Fibroblast of gingiva (primary cell): ENCODE measurements around the gene NEXMIF.
"Not testable (repeated sequence)": the region's sequence is repeated elsewhere in the genome, so short reads cannot be mapped to it uniquely, and the experiment has no call there.

Experiments
- DNase-seq: peaks from one replicate; pipeline ENCODE4 v3.0.0-alpha.2; 2011; ENCODE audit warnings: low read depth

NEXMIF gene

DNA sequence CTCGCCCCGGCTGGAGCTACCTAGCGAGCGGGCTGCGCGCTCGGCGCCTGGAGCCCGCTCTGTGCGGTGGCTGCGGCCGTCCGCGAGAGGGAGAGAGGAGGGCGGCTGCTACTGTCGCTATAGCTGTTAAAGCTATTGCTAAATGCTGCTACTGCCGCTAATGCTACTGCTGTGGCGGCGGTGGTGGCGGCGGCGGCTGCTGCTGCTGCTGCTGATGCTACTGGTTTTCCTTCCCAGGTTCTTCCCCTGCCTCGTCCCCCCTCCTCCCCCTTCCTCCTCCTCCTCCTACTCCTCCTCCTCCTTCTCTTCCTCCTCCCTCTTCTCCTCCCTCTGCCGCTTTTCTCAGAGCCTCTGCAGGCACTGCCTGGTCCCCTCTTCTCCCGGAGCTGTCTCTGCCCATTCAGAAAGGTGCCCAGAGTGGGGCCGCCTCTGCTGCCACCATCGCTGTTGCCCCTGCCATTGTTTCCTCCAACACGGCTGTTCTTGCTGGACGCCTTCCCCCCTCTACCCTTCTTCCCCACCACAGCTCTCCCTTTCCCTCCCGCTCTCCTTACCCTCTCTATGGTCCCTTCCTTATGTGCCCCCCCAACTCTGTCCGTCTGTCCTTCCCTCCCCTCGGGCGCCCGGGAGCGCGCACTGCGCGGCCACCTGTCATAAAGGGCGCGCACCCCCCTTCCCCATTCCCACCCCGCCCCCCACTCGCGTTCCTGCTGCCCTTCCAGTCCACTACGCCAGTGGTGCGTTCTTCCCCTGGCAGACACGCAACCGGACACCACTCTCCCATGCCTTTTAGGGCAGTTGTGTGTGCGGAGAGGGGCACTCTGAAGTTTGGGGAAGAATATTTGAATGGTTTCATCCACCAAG, at the start of gene NEXMIF:
NEXMIF (minus strand) TSS at position 228 of the 864 bp plus-strand sequence.
- no peak for DNase-seq

DNA sequence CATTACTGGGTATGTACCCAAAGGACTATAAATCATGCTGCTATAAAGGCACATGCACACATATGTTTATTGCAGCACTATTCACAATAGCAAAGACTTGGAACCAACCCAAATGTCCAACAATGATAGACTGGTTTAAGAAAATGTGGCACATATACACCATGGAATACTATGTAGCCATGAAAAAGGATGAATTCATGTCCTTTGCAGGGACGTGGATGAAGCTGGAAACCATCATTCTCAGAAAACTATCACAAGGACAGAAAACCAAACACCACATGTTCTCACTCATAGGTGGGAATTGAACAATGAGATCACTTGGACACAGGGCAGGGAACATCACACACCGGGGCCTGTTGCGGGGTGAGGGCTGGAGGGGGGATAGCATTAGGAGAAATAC, 36.7 kb upstream of the NEXMIF start:
- DNase-seq: not testable (repeated sequence)

DNA sequence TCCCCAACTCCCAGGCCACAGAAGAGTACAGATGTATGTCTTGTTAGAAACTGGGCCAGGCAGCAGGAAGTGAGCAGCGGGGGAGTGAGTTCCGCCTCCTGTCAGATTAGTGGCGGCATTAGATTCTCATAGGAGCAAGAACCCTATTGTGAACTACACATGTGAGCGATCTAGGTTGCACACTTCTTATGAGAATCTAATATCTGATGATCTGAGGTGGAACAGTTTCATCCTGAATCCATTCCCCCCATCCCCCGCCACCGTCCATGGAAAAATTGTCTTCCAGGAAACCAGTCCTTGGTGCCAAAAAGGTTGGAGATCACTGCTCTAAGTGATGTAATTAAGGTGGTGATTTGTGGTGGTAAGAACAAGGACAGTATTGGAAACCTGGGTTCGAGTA, 24.5 kb upstream of the NEXMIF start:
- DNase-seq: no peak

DNA sequence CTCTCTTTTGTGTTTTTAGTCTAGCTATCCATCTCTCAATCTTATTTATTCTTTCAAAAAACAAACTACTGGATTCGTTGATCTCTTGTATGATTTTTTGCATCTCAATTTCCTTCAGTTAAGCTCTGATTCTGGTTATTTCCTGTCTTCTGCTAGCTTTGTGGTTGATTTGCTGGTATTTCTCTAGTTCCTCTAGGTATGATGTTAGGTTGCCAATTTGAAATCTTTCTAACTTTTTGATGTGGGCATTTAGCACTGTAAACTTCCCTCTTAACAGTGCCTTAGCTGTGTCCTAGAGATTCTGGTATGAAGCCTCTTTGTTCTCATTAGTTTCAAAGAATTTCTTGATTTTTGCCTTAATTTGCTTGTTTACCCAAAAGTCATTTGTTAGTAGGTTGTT, 15.2 kb upstream of the NEXMIF start:
- DNase-seq: no peak

DNA sequence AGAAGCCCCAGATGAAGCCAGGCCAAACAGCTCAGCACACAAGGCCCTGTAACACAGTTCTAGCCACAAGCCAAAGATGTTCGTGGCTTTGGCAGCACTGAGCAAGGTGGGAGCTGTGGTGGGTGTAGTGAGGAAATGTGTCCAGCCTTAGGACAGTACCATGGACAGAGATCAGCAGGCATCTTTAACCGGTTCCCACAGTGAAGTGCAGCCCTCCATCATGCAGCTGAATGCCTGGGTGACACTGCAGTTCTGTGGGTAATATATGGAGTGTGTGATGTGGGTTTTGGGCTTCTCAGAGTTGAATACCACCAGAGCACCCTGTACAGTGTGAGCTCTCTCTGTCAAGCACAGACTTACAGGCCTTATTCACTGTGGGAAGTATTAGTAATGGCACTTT, 6.0 kb upstream of the NEXMIF start:
- DNase-seq: no peak

DNA sequence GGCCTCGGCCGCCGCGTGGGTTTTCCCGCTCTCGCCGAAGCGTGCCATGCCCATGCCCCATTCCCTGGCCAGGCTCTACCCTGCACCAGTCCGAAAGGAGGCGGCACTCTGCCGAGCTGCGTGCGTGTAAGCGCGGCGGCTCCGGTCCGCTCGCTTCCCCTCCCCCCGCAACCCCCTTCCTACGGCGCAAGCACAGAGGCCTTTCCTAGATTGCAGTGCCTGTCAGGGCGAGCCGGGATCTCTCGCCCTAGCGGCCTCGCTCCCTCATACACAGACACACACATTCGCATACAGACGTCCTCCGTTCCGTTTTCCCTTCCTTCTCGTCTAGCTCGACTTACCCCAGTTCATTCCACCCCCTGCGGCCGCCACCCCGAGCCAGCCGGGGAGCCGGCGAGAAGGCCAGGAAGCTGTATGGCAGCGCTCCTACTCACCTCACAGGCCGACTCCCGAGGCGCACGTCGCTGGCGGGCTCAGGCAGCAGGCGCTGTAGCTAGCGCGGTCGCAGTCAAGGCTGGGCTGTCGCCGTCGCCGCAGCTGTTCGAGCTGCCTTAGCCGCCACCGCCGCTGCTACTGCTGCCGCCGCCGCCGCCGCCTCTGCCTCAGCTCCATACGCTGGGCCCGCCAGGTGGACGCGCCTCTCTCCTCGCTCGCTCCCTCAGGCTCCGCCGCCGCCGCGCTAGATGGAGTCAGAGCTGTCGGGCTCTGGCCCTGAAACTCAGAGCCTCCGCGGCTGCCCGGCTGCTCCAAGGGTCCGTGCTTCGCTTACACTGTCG, 615 bp downstream of the NEXMIF start:
- DNase-seq: no peak

DNA sequence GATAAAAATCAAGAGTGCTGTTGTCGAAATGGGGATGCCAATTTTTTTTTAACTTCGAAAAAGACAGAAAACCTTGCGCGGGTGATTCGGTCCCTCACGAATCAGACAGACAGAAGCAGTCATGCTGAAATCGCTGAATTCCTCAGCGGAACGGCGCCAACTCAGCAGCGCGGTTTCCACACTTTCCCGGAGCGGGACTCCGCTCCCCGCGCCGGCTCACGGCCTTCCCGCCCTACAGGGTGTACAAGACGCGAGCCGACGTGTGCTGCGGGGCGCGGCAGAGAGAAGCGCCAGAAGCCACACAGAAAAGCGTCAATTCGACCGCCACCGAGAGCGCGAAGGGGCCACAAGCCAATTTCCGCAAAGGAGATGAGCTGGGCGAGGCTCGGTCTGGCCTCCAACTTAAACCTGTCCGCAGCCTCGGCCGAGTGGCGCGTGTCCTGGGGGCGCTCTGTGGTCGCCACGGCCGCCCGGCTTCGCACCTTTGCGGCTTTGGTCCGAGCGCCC, 1.3 kb downstream of the NEXMIF start:
- no peak for DNase-seq

DNA sequence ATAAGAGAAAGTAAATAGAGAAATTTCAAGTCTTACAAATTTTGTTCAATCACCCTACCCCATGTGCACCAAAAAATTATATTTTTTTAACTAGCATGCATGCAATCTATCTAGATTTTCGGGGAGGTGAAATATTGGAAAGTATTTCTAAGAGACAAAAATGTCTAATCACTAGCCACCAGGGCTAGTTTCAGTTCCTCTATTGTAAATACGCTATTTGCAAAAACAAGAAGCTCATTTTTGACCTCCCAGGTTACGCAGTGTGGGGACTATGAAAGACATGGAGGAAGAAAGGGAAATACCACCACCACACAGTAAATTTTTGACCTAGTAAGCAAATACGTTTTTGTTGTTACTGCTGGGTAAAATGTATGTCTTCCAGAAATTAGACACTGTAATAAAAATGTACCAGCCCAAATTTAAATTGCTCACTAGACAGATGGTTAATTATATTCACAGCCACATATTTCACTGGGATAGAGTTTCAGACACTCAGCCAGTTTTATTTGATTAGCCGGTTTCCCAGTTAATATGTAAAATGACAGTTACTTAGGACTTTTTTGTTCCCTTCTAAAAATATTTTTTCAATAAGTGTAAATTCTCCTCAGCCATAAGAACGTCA, 2.2 kb downstream of the NEXMIF start:
- no peak for DNase-seq

DNA sequence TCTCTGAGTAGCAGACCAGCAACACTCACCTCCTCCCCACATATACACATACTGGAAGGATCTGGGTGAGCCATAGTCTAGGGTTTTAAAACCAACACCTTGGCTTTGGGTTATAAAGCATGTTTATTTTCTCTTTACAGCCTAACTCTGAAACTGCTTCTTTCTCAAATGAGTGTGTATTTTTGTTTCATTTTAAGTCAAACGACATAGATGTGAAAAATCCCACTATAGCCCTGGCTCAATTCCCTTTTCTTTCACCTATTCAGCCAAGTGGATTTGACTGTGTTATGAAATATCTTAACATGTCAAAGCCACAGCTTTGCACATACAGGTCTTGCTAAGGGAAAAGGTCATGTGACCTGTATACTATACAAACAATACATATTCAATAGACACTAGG, 13.8 kb downstream of the NEXMIF start:
- DNase-seq: no peak

DNA sequence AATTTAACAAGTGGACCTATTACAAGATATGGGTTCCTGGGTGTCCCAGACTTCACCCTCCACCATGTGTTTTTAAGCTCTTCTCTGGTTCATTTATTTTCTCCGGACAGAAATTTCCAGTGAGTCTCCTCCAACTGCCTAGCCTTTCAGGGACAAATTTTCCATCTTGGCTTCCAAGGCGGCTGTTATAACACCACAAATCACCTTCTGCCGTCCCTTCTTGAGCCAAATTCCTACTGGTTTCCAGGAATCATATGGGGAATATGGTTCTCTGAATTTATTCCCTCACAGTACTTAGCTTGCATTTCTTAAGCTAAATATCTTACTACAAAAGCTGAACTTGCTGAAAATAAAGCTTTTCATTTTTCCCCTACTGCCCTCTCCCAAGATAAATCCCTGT, 18.8 kb downstream of the NEXMIF start:
- no peak for DNase-seq

DNA sequence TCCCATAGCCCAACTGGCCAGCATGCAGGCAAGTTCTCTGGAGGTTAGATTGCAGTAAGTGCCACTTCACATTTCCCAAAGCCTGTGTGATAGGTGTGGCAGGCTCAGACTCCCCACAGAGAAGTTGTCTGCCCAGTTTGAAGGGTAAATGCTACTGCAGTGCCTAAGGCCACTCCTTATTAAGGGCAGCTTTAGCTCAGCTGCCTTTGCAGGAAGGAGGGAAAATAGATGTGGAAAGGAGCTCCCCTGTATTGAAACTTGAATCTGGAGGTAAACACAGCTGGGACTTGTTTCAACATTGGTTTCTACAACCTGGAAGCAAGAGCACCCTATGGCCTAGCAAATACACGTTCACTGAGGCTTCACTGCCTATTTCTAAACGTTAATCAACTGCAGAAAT, 22.4 kb downstream of the NEXMIF start:
- no peak for DNase-seq

DNA sequence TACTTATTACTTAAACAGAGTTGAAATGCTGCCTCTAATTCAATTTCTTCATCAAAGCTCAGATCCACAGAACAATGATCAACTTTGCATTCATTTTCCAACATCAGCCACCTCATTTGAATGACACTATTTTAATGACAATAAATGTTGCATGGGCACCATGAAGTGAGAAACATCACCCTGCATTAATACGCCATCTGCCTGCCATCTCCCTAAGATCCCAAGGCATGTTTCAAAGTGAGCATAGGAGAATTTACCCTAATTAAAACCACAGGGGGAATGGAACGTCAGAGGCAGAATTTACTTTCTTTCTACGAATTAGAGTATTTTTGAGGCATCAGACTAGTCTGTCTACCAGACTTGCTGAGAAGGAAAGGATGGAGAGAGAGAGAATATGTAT, 32.7 kb downstream of the NEXMIF start:
- no peak for DNase-seq

DNA sequence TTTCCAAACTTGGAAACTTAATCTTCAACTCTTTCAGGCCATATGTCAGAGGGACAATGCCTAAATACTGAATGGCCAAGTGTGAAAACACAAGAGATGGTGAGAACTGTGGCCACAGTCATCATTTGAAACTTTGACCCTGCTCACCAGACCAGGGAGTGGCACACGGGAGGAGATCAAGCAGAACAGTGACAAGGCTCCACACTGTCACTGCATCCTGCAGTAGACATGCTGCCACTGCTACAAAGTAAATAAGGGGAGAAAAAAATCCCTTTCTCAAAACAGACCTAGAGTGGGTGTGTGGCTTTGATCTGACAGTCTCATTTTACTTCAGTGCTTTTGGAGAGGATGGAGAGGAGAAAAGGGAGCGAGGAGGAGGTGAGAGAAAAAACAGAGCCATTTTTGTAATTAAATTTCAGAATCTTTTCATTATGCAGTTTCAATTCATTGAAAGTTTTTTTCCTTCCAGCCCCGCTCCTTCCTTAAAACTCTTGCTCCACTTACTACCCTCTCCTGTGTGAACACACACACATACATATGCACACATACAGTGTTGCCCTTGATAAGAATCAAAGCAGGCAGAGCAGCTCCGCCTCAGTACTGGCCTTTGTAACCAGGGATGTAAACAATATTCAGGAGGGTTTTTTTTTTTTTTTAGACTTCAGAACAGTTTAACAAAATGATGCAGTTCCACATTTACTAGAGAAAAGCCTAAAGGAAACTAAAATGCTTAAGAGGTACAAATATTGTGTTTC, 34.4 kb downstream of the NEXMIF start:
- DNase-seq: no peak

DNA sequence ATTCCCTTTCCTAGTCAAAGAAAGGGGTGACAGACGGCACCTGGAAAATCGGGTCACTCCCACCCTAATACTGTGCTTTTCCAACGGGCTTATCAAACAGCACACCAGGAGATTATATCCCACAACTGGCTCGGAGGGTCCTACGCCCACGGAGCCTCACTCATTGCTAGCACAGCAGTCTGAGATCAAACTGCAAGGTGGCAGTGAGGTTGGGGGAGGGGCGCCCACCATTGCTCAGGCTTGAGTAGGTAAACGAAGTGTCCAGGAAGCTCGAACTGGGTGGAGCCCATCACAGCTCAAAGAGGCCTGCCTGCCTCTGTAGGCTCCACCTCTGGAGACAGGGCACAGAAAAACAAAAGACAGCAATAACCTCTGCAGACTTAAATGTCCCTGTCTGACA, 42.9 kb downstream of the NEXMIF start:
- DNase-seq: not testable (repeated sequence)

DNA sequence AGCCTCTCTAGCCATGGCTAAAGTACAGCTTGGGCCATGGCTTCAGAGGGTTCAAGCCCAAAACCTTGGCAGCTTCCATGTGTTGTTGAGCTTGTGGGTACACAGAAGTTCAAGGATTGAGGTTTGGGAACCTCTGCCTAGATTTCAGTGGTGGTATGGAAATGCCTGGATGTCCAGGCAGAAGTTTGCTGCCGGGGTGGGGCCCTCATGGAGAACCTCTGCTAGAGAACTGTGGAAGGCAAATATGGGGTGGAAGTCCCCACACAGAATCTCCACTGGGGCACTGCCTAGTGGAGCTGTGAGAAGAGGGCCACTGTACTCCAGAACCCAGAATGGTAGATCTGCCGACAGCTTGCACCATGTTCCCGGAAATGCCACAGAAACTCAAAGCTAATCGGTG, 59.5 kb downstream of the NEXMIF start:
- no peak for DNase-seq

DNA sequence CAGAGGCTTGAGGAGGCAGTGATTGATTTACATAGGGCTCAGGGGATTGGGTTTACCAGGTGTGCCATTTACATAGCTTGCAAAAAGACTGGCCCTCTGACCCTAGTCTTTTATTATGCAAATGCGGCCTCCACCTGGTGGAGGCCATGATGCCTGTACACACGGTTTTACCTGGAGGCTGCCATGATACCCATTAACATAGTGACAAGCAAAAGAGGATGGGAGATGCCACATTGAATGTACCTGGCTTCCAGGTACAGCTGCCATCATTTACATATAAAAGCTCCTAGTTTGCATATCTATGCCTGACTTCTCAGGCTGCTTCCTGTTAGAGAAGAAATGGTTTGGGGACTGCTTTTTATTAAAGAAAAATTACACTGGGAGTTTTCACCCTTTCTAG, 72.0 kb downstream of the NEXMIF start:
- DNase-seq: no peak

DNA sequence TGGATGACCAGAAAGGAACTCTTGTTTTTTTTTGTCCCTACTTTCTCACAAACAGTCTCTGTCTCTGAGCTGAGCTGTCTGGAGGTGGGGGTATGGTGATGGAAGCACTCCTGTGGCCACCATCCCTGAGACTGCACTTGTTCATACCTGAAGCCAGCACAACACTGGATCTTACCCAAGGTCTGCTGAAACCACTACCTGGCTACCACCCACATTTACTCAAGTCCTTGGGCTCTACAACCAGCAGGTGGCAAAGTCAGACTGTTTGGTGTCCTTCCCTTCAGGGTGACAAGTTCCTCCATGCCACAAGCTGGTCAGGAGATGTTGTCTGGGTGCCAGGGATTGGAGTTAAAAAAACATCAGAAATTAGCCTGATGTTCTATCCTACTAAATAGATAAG, 89.7 kb downstream of the NEXMIF start:
- no peak for DNase-seq

DNA sequence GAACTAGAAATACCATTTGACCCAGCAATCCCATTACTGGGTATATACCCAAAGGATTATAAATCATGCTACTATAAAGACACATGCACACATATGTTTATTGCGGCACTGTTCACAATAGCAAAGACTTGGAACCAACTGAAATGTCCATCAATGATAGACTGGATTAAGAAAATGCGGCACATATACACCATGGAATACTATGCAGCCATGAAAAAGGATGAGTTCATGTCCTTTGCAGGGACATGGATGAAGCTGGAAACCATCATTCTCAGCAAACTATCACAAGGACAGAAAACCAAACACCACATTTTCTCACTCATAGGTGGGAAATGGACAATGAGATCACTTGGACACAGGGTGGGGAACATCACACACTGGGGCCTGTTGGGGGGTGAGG, 105.5 kb downstream of the NEXMIF start:
- not testable (repeated sequence) for DNase-seq

DNA sequence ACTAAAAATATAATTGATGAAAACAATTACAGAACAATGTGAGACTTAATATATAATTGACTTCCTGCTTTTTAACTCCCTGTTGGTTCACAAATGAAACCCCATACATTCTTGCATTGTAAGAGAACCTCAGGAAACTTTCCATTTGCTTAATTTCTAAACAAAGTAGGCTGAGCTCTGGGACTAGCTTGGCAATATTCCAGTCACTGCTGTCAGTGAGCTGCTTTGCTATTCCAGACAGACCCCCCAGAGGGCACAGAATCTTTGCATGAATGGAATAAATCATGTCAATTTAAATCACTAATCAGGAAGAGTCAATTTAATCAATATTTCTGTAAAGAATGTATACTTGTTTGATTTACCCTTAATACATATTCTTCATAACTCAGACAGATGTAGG, 110.6 kb downstream of the NEXMIF start:
- no peak for DNase-seq

DNA sequence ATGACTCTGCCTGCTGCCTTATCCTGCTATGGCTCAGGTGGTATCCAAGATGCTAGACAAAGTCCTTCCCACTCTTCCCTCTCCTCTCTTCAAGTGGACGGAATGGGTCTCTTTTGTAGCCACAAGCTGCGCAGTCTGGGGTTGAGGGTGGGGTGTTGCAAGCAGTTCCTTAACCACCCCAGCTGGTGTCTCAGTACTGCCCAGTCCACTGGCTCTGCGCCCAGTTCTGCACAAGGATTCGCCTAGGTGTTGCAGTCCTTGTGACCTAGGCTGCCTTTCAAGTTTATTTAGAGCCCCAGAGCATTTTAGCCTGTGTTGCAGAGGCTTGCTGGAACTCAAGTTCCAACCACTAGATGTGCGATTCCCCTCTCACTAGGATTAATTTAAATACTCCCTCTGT, 120.7 kb downstream of the NEXMIF start:
- no peak for DNase-seq

DNA sequence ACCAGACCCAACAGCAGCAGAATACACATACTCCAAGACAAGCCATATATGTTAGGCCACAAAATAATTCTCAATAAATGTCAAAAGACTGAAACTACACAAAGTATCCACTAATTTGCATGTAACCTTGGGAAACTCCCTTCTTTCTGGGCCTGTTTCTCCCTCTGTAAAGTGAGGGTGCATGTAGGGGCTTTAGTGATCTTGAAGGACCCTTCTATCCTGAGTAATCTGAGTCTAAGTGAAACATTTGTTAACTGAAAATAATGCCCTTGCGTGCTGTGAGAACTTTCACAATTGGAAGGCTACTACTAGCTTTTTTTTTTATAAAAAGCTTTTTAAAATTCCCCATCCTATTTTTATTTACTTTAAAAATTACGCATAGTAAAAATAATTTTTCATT, 125.2 kb downstream of the NEXMIF start:
- no peak for DNase-seq

DNA sequence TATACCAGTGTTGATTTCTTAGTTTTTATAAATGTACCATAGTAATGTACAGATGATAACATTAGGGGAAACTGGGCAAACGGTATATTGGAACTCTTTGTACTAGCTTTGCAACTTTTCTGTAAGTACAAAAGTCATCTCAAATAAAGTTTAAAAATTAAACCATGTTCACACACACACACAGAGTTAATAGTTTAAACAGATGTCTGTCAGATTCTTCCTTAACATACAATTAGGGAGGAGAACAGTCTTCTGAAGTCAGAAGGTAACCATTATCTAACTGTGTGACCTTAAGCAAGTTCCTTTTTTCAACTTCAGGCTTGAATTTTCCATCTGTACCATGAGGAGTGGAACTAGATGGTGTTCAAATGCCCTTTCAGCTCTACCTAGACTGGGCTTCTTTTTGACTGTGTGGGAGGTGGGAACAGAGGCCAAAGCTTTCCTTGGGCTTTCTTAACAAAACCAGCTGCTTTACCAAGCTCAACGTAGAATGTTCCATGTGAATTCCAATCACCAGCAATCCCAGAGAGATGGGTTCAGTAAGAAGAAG, 127.8 kb downstream of the NEXMIF start:
- no peak for DNase-seq
